H9 (cell line): ENCODE results near the gene UPK1A. TPM values are rescaled to one million over a fixed set of nuclear protein-coding genes. Genes with fewer than 3 reads are reported as not detected.

Experiments
- DNase-seq: peaks from one replicate; pipeline ENCODE4 v3.0.0-alpha.2; 2017
- H2AFZ ChIP-seq: one replicate; pipeline ENCODE4 v1.6.1; 2013; ENCODE audit warnings: mild to moderate bottlenecking, low read length, control low read depth, moderate library complexity
- H2AK5ac ChIP-seq: 2 replicates; pipeline ENCODE4 v1.6.1; 2013; ENCODE audit warnings: low read length, control low read depth, mixed read lengths; ENCODE audit not compliant: insufficient read length
- H2BK120ac ChIP-seq: one replicate; pipeline ENCODE4 v1.6.1; 2013; ENCODE audit warnings: low read depth, mild to moderate bottlenecking, low read length, control low read depth, inconsistent platforms; ENCODE audit not compliant: poor library complexity, severe bottlenecking
- H2BK12ac ChIP-seq: 2 replicates; pipeline ENCODE4 v1.6.1; 2013; ENCODE audit warnings: low read length, control low read depth, mixed read lengths, low read depth; ENCODE audit not compliant: insufficient read length
- H2BK15ac ChIP-seq: 2 replicates; pipeline ENCODE4 v1.6.1; 2013; ENCODE audit warnings: low read depth, low read length, control low read depth
- H2BK20ac ChIP-seq: one replicate; pipeline ENCODE4 v1.6.1; 2013; ENCODE audit warnings: low read depth, mild to moderate bottlenecking, low read length, control low read depth, inconsistent platforms; ENCODE audit not compliant: poor library complexity, severe bottlenecking
- H2BK5ac ChIP-seq: 2 replicates; pipeline ENCODE4 v1.6.1; 2013; ENCODE audit warnings: low read length, control low read depth, mixed read lengths; ENCODE audit not compliant: insufficient read length
- H3K14ac ChIP-seq: 2 replicates; pipeline ENCODE4 v1.6.1; 2013; ENCODE audit warnings: low read length, control low read depth; ENCODE audit not compliant: insufficient read depth
- H3K18ac ChIP-seq: 2 replicates; pipeline ENCODE4 v1.6.1; 2013; ENCODE audit warnings: low read depth, mild to moderate bottlenecking, mixed read lengths, low read length, control low read depth; ENCODE audit not compliant: insufficient read length
- H3K23ac ChIP-seq: 2 replicates; pipeline ENCODE4 v1.6.1; 2013; ENCODE audit warnings: low read length, control low read depth, mixed read lengths, low read depth; ENCODE audit not compliant: insufficient read length
- H3K23me2 ChIP-seq: 2 replicates; pipeline ENCODE4 v1.6.1; 2013; ENCODE audit warnings: low read depth, mild to moderate bottlenecking, mixed read lengths, low read length, control low read depth; ENCODE audit not compliant: insufficient read length, poor library complexity, severe bottlenecking
- H3K27ac ChIP-seq: 2 replicates; pipeline ENCODE4 v1.5.1; 2013; ENCODE audit warnings: low read length, control low read depth, mixed read lengths, low read depth; ENCODE audit not compliant: insufficient read length
- H3K27me3 ChIP-seq: 2 replicates; pipeline ENCODE4 v1.6.1; 2013; ENCODE audit warnings: low read length, control low read depth, inconsistent platforms; ENCODE audit not compliant: insufficient read depth
- H3K4ac ChIP-seq: 2 replicates; pipeline ENCODE4 v1.6.1; 2013; ENCODE audit warnings: low read depth, mild to moderate bottlenecking, control low read depth, inconsistent platforms, low read length, moderate library complexity
- H3K4me1 ChIP-seq: 2 replicates; pipeline ENCODE4 v1.6.1; 2013; ENCODE audit warnings: low read length, control low read depth, inconsistent platforms; ENCODE audit not compliant: insufficient read depth
- H3K4me2 ChIP-seq: 2 replicates; pipeline ENCODE4 v1.6.1; 2013; ENCODE audit warnings: low read length, control low read depth, mixed read lengths; ENCODE audit not compliant: insufficient read length, insufficient read depth
- H3K56ac ChIP-seq: 2 replicates; pipeline ENCODE4 v1.6.1; 2013; ENCODE audit warnings: low read depth, mild to moderate bottlenecking, mixed read lengths, low read length, control low read depth; ENCODE audit not compliant: insufficient read length
- H3K79me1 ChIP-seq: 2 replicates; pipeline ENCODE4 v1.6.1; 2013; ENCODE audit warnings: low read depth, mild to moderate bottlenecking, moderate library complexity, low read length, control low read depth, inconsistent platforms; ENCODE audit not compliant: insufficient read depth, poor library complexity, severe bottlenecking
- H3K79me2 ChIP-seq: 2 replicates; pipeline ENCODE4 v1.6.1; 2013; ENCODE audit warnings: low read length, control low read depth, inconsistent platforms; ENCODE audit not compliant: insufficient read depth
- H3K9ac ChIP-seq: 2 replicates; pipeline ENCODE4 v1.6.1; 2013; ENCODE audit warnings: low read length, control low read depth, mixed read lengths; ENCODE audit not compliant: insufficient read length; ENCODE audit errors: extremely low read depth
- H3K9me3 ChIP-seq: one replicate; pipeline ENCODE4 v1.6.1; 2013; ENCODE audit warnings: low read depth, low read length, inconsistent platforms; ENCODE audit not compliant: control insufficient read depth
- H3T11ph ChIP-seq: one replicate; pipeline ENCODE4 v1.6.1; 2013; ENCODE audit warnings: mild to moderate bottlenecking, low read length, control low read depth, inconsistent platforms
- H4K20me1 ChIP-seq: one replicate; pipeline ENCODE4 v1.6.1; 2013; ENCODE audit not compliant: control insufficient read depth, insufficient read length, insufficient read depth
- H4K5ac ChIP-seq: 2 replicates; pipeline ENCODE4 v1.6.1; 2013; ENCODE audit warnings: low read depth, mild to moderate bottlenecking, mixed read lengths, low read length, control low read depth; ENCODE audit not compliant: insufficient read length
- H4K8ac ChIP-seq: replicated peaks from 2 replicates; pipeline ENCODE4 v1.6.1; 2013; ENCODE audit warnings: low read length, control low read depth, mixed read lengths, low read depth; ENCODE audit not compliant: insufficient read length
- H4K91ac ChIP-seq: 2 replicates; pipeline ENCODE4 v1.6.1; 2013; ENCODE audit warnings: low read depth, mild to moderate bottlenecking, moderate library complexity, mixed read lengths, low read length, control low read depth; ENCODE audit not compliant: insufficient read length
- H3K27ac Mint-ChIP-seq, 3 experiments: 2 replicates in 2 of 3; 3 replicates in 1 of 3; pipeline ENCODE4 v1.8.0; 2020 to 2021; ENCODE audit warnings: mixed read lengths in 3 of 3, mild to moderate bottlenecking in 1 of 3, moderate library complexity in 1 of 3
- H3K27me3 Mint-ChIP-seq: 2 replicates; pipeline ENCODE4 v1.8.0; 2021; ENCODE audit warnings: low read depth, mild to moderate bottlenecking, moderate library complexity, mixed read lengths
- H3K36me3 Mint-ChIP-seq, 3 experiments: 2 replicates in 2 of 3; 3 replicates in 1 of 3; pipeline ENCODE4 v1.8.0; 2020 to 2021; ENCODE audit warnings: low read depth in 3 of 3, mixed read lengths in 3 of 3; ENCODE audit not compliant: insufficient read depth in 1 of 3
- H3K4me1 Mint-ChIP-seq, 2 experiments: 2 replicates each; pipeline ENCODE4 v1.8.0; 2020; ENCODE audit warnings: mixed read lengths in 2 of 2
- H3K4me3 Mint-ChIP-seq, 2 experiments: 2 replicates in 1 of 2; 3 replicates in 1 of 2; pipeline ENCODE4 v1.8.0; 2020 to 2021; ENCODE audit warnings: mild to moderate bottlenecking in 2 of 2, mixed read lengths in 2 of 2, moderate library complexity in 1 of 2
- H3K9me3 Mint-ChIP-seq, 2 experiments: 2 replicates in 1 of 2; 3 replicates in 1 of 2; pipeline ENCODE4 v1.8.0; 2020; ENCODE audit warnings: mild to moderate bottlenecking in 2 of 2, mixed read lengths in 2 of 2, moderate library complexity in 1 of 2
- whole genome bisulfite sequencing: extraction: QIAGEN DNeasy Blood & Tissue Kit; methylation state at CpG from one replicate; pipeline ENCODE4 v1.1.7; 2013; ENCODE audit warnings: missing lambda C conversion rate, low lambda C conversion rate, mixed read lengths; ENCODE audit not compliant: insufficient read length; ENCODE audit errors: extremely low coverage; 5-methylcytosine and 5-hydroxymethylcytosine counted together
- total RNA-seq: library from RNA; stranded (reverse); gene quantifications from 2 replicates; pipeline ENCODE4 v1.2.1, GENCODE V29; 2021
- TF ChIP-seq, protein P1 (sequence below): fragments of 200-600 bp; sonication (generic); conservative IDR thresholded peaks from 3 replicates; pipeline ENCODE4 v1.8.0; 2021; ENCODE audit warnings: antibody characterized with exemption, mild to moderate bottlenecking

The UPK1A gene
- total RNA-seq, 1 experiment from 2014 or later = 4.3 TPM

DNA sequence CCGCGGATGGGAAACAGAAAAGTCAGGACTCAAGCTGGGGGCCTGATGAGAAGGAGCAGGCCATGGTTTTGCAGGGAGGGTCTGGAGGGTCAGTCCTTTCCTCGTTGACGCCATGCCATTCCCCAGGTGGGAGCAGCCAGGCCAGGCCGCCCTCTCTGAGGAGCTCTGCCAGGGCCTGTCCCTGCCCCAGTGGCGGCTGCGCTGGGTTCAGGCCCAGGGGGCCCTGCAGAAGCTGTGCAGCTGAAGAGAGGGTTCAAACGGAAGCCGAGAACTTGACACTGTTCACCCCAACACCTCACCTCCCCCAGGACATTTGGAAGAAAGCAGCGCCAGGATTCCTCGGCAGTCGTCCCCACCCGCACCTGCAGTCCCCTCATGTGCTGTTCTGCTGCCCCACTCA, 43.6 kb upstream of the UPK1A start:
- H3K14ac ChIP-seq = no peak overlapping the region
- H4K5ac ChIP-seq = no peak overlapping the region
- H2AK5ac ChIP-seq = no peak overlapping the region
- peaks cover 8 to 30% (median 17%) of the 10 kb centered on the region in 3 experiments; a peak in 6 of 7 replicates for H3K36me3 Mint-ChIP-seq
- H3K79me1 ChIP-seq = no peaks in the 10 kb centered on the region
- DNase-seq = no peak
- H3K23me2 ChIP-seq = no peaks in the 10 kb centered on the region
- H3K4me1 Mint-ChIP-seq = no peaks in the 10 kb centered on the region
- no peak overlapping the region for H2BK20ac ChIP-seq
- H4K8ac ChIP-seq = no peak overlapping the region
- no peak overlapping the region for H2BK5ac ChIP-seq
- H4K91ac ChIP-seq = no peak overlapping the region
- no peaks in the 10 kb centered on the region for H3K9me3 ChIP-seq
- no peak overlapping the region for H3T11ph ChIP-seq
- H3K79me2 ChIP-seq = no peaks in the 10 kb centered on the region
- H4K20me1 ChIP-seq = no peaks in the 10 kb centered on the region
- no peak overlapping the region for H2BK15ac ChIP-seq
- no peaks in the 10 kb centered on the region for H3K9me3 Mint-ChIP-seq
- H3K56ac ChIP-seq = no peak overlapping the region
- H3K27ac Mint-ChIP-seq = no peak overlapping the region; a peak in 1 of 7 replicates
- no peak overlapping the region for H3K4me2 ChIP-seq
- no peak overlapping the region for H2BK12ac ChIP-seq
- no peak overlapping the region for H3K18ac ChIP-seq
- TF ChIP-seq, protein P1, sequence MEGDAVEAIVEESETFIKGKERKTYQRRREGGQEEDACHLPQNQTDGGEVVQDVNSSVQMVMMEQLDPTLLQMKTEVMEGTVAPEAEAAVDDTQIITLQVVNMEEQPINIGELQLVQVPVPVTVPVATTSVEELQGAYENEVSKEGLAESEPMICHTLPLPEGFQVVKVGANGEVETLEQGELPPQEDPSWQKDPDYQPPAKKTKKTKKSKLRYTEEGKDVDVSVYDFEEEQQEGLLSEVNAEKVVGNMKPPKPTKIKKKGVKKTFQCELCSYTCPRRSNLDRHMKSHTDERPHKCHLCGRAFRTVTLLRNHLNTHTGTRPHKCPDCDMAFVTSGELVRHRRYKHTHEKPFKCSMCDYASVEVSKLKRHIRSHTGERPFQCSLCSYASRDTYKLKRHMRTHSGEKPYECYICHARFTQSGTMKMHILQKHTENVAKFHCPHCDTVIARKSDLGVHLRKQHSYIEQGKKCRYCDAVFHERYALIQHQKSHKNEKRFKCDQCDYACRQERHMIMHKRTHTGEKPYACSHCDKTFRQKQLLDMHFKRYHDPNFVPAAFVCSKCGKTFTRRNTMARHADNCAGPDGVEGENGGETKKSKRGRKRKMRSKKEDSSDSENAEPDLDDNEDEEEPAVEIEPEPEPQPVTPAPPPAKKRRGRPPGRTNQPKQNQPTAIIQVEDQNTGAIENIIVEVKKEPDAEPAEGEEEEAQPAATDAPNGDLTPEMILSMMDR = no peak
- no peak overlapping the region for H2AFZ ChIP-seq
- H3K4me1 ChIP-seq = no peaks in the 10 kb centered on the region
- no peak overlapping the region for H3K9ac ChIP-seq
- H2BK120ac ChIP-seq = no peak overlapping the region
- H3K27ac ChIP-seq = no peak overlapping the region
- no CpG with 5 or more reads among the region's 13 CpGs for WGBS
- no peak overlapping the region for H3K23ac ChIP-seq
- H3K27me3 Mint-ChIP-seq = no peaks in the 10 kb centered on the region; the same call in 1 of the 2 replicates
- H3K4me3 Mint-ChIP-seq = no peak overlapping the region
- H3K27me3 ChIP-seq = no peaks in the 10 kb centered on the region
- no peak overlapping the region for H3K4ac ChIP-seq
